ENCODE measurements around the gene CDRT4.

GRCh38 chr17:15464231-15464985 lies 3.0 kb downstream of the CDRT4 start:
- TF ChIP-seq POLR2AphosphoS5 (IDR thresholded peaks at IDR 0.05; ENCODE audit: insufficient read depth, low read depth, low read length) (no peak), EZH2 (IDR thresholded peaks at IDR 0.05; ENCODE audit: borderline replicate concordance, low read depth, low read length, severe bottlenecking) (no peak)

Data from endothelial cell of umbilical vein (primary cell).